Islet precursor cell (in vitro differentiated cells): Measurements from ENCODE around the gene C6orf136.

Source experiments
- DNase-seq: peaks from one replicate; pipeline ENCODE4 v3.0.0-alpha.2; 2018

The C6orf136 gene, protein sequence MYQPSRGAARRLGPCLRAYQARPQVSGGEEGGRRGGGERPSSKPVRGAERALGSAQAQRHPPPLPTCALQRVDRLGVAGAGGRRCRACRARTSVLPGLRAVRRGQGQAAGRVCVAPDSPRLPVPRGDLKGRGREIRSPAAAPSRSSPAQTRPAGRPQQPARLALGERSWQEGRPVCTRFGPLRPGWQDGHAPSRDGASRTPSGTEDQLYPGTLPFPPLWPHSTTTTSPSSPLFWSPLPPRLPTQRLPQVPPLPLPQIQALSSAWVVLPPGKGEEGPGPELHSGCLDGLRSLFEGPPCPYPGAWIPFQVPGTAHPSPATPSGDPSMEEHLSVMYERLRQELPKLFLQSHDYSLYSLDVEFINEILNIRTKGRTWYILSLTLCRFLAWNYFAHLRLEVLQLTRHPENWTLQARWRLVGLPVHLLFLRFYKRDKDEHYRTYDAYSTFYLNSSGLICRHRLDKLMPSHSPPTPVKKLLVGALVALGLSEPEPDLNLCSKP

GRCh38 chr6:30646450-30647241, at the start of gene C6orf136:
C6orf136 (plus strand) TSS chr6:30647133; CDS start chr6:30647232, 99 bp downstream.
- DNase-seq: peak; percentile 96

GRCh38 chr6:30597315-30598144, 49.4 kb upstream of the C6orf136 start:
- peak; percentile 93 for DNase-seq

- DNase-seq: no peak
Measured at GRCh38 chr6:30598912-30599624, 47.9 kb upstream of the C6orf136 start.

DNA sequence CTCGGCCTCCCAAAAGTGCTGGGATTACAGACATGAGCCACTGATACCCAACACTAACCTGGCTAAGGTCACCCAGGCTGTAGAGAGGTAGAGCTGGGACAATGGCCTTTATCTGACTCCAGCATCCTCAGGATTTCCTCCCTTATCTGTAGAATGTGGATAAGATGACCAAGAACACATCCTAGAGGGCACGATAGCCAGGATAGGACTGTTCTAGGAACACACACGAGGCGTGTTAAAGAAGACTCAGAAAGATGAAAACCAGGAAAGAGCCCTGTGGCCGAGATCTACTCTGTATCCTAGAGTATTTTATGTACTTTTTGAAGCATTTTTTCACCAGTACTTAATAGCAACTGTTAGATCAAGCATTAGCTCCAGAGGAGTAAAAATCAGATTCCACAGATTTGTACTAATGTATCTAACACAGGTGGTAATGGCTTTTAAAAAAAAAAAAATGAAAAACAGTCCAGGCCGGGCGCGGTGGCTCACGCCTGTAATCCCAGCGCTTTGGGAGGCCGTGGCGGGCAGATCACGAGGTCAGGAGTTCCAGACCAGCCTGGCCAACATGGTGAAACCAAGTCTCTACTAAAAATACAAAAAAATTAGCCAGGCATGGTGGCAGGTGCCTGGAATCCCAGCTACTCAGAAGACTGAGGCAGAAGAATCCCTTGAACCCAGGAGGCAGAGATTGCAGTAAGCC, 47.2 kb upstream of the C6orf136 start:
- no peak for DNase-seq

- DNase-seq: no peak
Measured at GRCh38 chr6:30600451-30600961, 46.4 kb upstream of the C6orf136 start.

- DNase-seq: no peak
Measured at GRCh38 chr6:30601436-30601814, 45.5 kb upstream of the C6orf136 start.

- DNase-seq: no peak
Measured at GRCh38 chr6:30601815-30602641, 44.9 kb upstream of the C6orf136 start.

DNA sequence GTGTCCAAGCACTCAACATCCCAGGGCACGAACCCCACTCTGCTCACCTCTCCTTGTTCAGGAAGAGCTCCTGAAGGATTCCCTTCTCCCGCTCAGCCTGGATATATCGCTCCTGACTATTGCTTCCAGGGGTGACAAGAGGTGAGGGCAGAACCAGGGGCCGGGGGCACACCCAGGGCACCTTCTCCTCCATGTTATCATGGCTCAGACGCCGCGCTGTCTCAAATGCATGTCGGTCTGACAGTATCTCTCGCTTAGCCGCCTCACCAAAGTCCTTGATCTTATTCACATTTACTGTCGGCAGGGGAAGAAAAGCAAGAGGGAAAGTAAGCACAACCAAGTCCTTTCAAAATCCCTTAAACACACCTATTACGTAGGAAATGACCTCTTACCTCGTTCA, 43.0 kb upstream of the C6orf136 start:
- DNase-seq: no peak

DNA sequence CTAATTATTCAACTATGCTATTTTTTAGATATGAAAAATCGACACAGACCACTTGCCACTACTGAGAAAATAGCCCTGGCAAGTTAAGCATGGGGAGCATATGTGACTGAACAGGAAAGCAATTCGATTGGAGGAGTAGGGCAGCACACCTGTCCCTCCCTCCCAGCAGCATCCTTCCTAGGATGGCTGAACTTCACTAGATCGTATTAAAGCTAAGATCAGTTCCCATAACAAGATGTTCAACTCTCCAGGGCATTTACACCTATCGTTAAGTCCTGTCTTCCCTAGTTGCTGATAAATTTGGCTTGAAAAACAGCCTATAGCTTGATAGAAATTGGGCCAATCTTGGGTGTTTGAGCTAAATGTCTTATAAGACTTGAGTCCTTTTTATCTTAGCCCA, 36.9 kb upstream of the C6orf136 start:
- DNase-seq: no peak

GRCh38 chr6:30611150-30611855, 35.6 kb upstream of the C6orf136 start:
- no peak for DNase-seq

GRCh38 chr6:30611856-30612194, 35.1 kb upstream of the C6orf136 start:
- no peak for DNase-seq

DNA sequence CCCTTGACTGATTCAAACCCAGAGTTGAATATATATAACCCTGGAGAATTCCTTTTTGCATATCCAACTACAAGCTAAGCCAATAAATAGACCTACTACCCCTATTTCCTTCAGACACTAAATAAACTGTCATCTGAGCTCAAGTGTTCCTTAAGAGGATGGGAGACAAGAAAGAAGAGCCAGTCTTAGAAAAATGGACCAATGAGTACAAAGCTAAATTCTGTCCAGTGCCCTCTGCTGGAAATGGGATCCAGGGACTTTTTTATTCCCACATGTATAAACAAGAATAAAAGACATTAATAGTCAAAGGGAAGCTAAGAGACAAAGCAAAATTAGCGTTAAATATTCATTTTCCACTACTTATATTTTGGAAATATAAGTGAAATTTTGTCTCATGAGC, 34.7 kb upstream of the C6orf136 start:
- DNase-seq: no peak

DNA sequence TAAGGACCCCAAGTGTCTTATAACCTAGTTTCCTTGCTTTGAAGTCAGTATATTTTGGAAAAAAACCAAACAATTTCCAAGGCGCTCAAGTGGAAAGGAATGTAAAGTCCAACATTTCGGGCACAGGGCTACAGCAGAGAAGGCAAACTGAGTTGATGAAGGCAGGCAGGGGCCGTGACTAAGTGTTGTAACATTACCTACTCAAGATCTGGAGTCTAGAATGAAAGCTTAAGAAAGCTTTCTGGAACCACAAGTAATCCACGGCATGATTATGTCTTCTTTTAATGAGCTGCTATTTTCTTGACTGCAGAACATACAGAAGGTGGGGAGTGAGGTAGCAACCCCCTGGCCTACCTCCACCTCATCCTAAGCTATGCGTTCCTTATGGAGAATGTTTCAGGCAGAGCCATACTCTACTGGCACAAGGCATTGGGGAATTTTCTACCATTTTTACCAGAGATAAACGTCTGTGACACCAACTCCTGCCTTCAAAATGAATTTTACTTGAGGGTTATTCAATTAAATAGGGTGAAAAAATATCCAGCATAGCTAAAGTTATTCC, 34.2 kb upstream of the C6orf136 start:
- no peak for DNase-seq

DNA sequence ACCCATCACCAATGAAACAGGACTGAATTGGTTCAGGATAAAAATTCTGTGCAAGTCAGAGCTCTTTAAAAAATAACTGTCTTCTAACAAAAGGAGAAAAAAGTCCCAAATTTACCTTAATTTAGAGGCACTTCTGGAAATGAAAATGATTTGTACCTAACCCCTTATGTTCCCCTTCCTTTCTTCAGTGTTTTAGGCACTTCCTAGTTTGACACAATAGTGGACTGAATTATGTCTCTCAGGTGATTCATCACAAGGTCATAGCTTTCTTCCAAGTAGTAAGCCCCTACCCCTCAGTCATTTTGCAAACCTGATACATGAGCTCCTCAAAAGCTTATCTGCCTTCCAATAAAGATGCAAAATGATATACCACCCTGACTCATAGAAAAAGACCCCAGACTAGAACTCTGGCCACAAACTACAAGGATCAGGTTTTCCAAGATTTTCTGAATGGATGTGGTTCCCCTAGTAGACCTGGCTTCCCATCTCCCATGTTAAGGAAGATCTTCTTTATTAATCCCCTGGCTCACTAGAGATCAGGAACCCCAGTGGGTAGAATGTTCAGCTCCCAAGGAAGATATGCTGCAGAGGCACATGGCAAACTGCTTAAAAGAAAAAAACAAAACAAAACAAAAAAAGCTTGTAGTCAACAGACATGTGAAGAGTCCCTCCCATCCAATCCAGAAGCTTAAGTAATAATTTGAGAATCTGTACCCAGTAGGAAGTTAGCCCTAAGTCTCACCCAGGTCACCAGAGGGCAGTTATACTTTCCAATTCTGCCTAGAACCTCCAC, 33.5 kb upstream of the C6orf136 start:
- DNase-seq: no peak

GRCh38 chr6:30614044-30614842, 32.7 kb upstream of the C6orf136 start:
- DNase-seq: no peak

- DNase-seq: peak; percentile 94
Measured at GRCh38 chr6:30614843-30615218, 32.1 kb upstream of the C6orf136 start.

GRCh38 chr6:30615219-30615957, 31.5 kb upstream of the C6orf136 start:
- peak; percentile 89 for DNase-seq
